Measurements from ENCODE around the gene SUCO. TPM values are rescaled to one million over a fixed set of nuclear protein-coding genes. Genes with fewer than 3 reads are reported as not detected.

The SUCO gene
- total RNA-seq, 2 experiments from 2014 or later, result 22.9 to 42.3 TPM

DNA sequence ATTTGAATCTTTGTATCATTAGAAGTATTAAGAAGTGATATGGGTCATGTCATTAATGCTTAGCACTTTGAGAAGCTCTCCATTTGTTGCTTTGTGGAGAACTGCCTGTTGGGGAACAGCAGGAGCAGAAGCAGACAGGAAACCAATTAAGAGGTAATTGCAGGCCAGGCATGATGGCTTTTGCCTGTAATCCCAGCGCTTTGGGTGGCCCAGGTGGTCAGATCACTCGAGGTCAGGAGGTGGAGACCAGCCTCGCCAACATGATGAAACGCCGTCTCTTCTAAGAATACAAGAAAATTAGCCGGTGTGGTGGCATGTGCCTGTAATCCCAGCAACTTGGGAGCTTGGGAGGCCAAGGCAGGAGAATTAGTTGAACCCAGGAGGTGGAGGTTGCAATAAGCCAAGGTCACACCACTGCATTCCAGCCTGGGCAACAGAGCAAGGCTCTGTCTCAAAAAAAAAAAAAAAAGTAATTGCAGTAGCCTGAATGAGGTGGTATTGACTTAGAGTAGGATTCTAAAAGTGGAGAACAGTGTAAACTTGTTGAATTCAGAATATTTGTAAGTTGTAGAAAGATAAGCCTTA is 68.2 kb downstream of the SUCO start:
- H3K9me2 ChIP-seq (ENCODE audit: insufficient read depth, low read length), result no peaks in the 10 kb centered on the region
- intact Hi-C loops (cut with micrococcal nuclease; ENCODE audit: unreplicated experiment), result loop anchor here (10.0 kb wide), 1 partner anchor 146 kb away; no protein-coding TSS in a partner anchor
- peaks cover 88% of the 10 kb centered on the region for H3K36me3 ChIP-seq (ENCODE audit: insufficient read depth, low read length)
- TF ChIP-seq EZH2phosphoT487 (IDR thresholded peaks at IDR 0.05; ENCODE audit: borderline replicate concordance, low read depth, low read length), result no peak
- TF ChIP-seq, protein P1, sequence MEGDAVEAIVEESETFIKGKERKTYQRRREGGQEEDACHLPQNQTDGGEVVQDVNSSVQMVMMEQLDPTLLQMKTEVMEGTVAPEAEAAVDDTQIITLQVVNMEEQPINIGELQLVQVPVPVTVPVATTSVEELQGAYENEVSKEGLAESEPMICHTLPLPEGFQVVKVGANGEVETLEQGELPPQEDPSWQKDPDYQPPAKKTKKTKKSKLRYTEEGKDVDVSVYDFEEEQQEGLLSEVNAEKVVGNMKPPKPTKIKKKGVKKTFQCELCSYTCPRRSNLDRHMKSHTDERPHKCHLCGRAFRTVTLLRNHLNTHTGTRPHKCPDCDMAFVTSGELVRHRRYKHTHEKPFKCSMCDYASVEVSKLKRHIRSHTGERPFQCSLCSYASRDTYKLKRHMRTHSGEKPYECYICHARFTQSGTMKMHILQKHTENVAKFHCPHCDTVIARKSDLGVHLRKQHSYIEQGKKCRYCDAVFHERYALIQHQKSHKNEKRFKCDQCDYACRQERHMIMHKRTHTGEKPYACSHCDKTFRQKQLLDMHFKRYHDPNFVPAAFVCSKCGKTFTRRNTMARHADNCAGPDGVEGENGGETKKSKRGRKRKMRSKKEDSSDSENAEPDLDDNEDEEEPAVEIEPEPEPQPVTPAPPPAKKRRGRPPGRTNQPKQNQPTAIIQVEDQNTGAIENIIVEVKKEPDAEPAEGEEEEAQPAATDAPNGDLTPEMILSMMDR (conservative IDR thresholded peaks at IDR 0.05; ENCODE audit: low read length), result no peak
- no peak overlapping the region for H2AFZ ChIP-seq (ENCODE audit: low read length)
- H4K20me1 ChIP-seq (ENCODE audit: insufficient read depth, low read length), result no peaks in the 10 kb centered on the region
- no peak overlapping the region for H3K4me2 ChIP-seq (ENCODE audit: low read length)
- no peaks in the 10 kb centered on the region for H3K4me1 ChIP-seq (ENCODE audit: insufficient read depth, low read length, poor library complexity, severe bottlenecking)
- no peaks in the 10 kb centered on the region for H3K9me3 ChIP-seq (ENCODE audit: low read length)
- no peak overlapping the region for H3K27ac ChIP-seq (ENCODE audit: low read depth, low read length, poor library complexity, severe bottlenecking)
- H3K4me3 ChIP-seq (ENCODE audit: low read depth, low read length, poor library complexity, severe bottlenecking), result no peak overlapping the region
- ChIA-PET POLR2A (no interaction called here), CTCF (ENCODE audit: unreplicated experiment) (no interaction called here)
- no peaks in the 10 kb centered on the region for H3K79me2 ChIP-seq (ENCODE audit: insufficient read depth, low read depth, low read length)
- BruUV-seq (replicated peaks), result no TSS peak
- no peak for DNase-seq (ENCODE audit: low spot score)

DNA sequence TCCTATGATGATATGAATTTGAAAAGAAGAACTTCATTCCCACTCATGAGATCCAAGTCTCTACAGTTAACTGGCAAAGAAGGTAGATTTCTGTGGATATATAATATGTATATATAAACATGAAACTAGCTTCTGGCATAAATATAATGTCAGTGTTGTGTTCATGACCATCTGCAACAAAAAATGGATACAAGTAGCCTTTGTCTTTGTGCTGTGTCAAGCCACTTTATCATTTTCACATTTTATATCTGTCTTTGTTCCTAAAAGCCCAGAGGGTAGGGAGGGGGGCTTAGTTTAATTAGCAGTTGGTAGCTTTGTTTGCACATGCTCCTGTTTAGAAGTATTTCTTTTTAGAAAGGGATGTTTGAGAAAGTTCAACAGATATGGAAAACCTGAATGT is 69.8 kb downstream of the SUCO start:
- Histone ChIP-seq H3K4me2 (ENCODE audit: low read length) (no peak overlapping the region), H3K4me3 (ENCODE audit: low read depth, low read length, poor library complexity, severe bottlenecking) (no peak overlapping the region), H3K9me2 (ENCODE audit: insufficient read depth, low read length) (no peaks in the 10 kb centered on the region), H3K9me3 (ENCODE audit: low read length) (no peaks in the 10 kb centered on the region), H4K20me1 (ENCODE audit: insufficient read depth, low read length) (no peaks in the 10 kb centered on the region), H2AFZ (ENCODE audit: low read length) (no peak overlapping the region), H3K79me2 (ENCODE audit: insufficient read depth, low read depth, low read length) (no peaks in the 10 kb centered on the region), H3K27ac (ENCODE audit: low read depth, low read length, poor library complexity, severe bottlenecking) (no peak overlapping the region), H3K36me3 (ENCODE audit: insufficient read depth, low read length) (peaks cover 72% of the 10 kb centered on the region), H3K4me1 (ENCODE audit: insufficient read depth, low read length, poor library complexity, severe bottlenecking) (no peaks in the 10 kb centered on the region)
- DNase-seq (ENCODE audit: low spot score), result no peak
- ChIA-PET POLR2A (interaction anchor here (0.7 kb wide), 1 partner anchor 70 kb away, joined by 3 read pairs; no protein-coding TSS in a partner anchor), CTCF (ENCODE audit: unreplicated experiment) (no interaction called here)
- intact Hi-C loops (cut with micrococcal nuclease; ENCODE audit: unreplicated experiment), result loop anchor here (10.0 kb wide), 1 partner anchor 148 kb away; no protein-coding TSS in a partner anchor
- TF ChIP-seq, protein P1 (conservative IDR thresholded peaks at IDR 0.05; ENCODE audit: low read length), result no peak
- no peak for TF ChIP-seq EZH2phosphoT487 (IDR thresholded peaks at IDR 0.05; ENCODE audit: borderline replicate concordance, low read depth, low read length)
- BruUV-seq (replicated peaks), result no TSS peak

DNA sequence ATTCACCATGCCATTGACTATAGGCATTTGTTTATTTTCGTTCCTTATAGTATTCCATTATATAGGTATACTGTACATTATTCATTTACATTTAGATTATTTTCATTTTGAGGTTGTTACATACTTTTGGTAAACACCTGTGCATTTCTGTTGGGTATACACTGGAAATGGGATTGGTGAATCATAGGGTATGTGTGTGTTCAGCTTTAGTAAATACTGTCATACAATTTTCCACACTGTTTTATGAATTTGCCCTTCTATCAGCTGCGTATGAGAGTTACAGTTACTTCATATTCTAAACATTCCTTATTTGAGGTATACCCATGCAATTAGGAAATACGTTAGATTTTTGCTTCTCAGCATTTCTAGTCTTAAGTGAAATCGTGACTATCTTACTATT is 70.9 kb downstream of the SUCO start:
- Histone ChIP-seq H3K9me3 (ENCODE audit: low read length) (no peaks in the 10 kb centered on the region), H4K20me1 (ENCODE audit: insufficient read depth, low read length) (no peaks in the 10 kb centered on the region), H3K4me2 (ENCODE audit: low read length) (no peak overlapping the region), H3K36me3 (ENCODE audit: insufficient read depth, low read length) (peaks cover 69% of the 10 kb centered on the region), H2AFZ (ENCODE audit: low read length) (no peak overlapping the region), H3K4me1 (ENCODE audit: insufficient read depth, low read length, poor library complexity, severe bottlenecking) (no peaks in the 10 kb centered on the region), H3K27ac (ENCODE audit: low read depth, low read length, poor library complexity, severe bottlenecking) (no peak overlapping the region), H3K4me3 (ENCODE audit: low read depth, low read length, poor library complexity, severe bottlenecking) (no peak overlapping the region), H3K79me2 (ENCODE audit: insufficient read depth, low read depth, low read length) (no peaks in the 10 kb centered on the region), H3K9me2 (ENCODE audit: insufficient read depth, low read length) (no peaks in the 10 kb centered on the region)
- ChIA-PET POLR2A (no interaction called here), CTCF (ENCODE audit: unreplicated experiment) (no interaction called here)
- TF ChIP-seq, protein P1 (conservative IDR thresholded peaks at IDR 0.05; ENCODE audit: low read length), result no peak
- no peak for TF ChIP-seq EZH2phosphoT487 (IDR thresholded peaks at IDR 0.05; ENCODE audit: borderline replicate concordance, low read depth, low read length)
- BruUV-seq (replicated peaks), result no TSS peak
- no peak for DNase-seq (ENCODE audit: low spot score)
- intact Hi-C loops (cut with micrococcal nuclease; ENCODE audit: unreplicated experiment), result loop anchor here (10.0 kb wide), 1 partner anchor 149 kb away; no protein-coding TSS in a partner anchor

All from OCI-LY7 (cell line).